MM.1S (cell line): ENCODE measurements around the gene SF3B5.

Experiments
- CTCF ChIP-seq: fragments of 300-600 bp; sonication (generic); IDR thresholded peaks from 2 replicates; pipeline ENCODE4 v1.5.1; 2016; ENCODE audit warnings: antibody characterized with exemption, low read length, mixed read lengths
- EZH2 ChIP-seq: fragments of 300-600 bp; sonication (generic); optimal IDR thresholded peaks from 2 replicates; pipeline ENCODE3; 2017; ENCODE audit warnings: low read depth, mild to moderate bottlenecking, antibody characterized with exemption, low read length, mixed read lengths
- EZH2phosphoT487 ChIP-seq: fragments of 300-600 bp; sonication (generic); IDR thresholded peaks from 2 replicates; pipeline ENCODE4 v1.6.1; 2018; ENCODE audit warnings: antibody characterized with exemption, low read length

GRCh38 chr6:144047688-144048087, 47.7 kb downstream of the SF3B5 start:
- TF ChIP-seq EZH2: no peak
- TF ChIP-seq CTCF: no peak
- TF ChIP-seq EZH2phosphoT487: no peak
